ENCODE results near the gene PARD3. TPM values are rescaled to one million over a fixed set of nuclear protein-coding genes. Genes with fewer than 3 reads are reported as not detected.

Gene PARD3
- total RNA-seq, 1 donor from 2014 or later = 98.2 TPM

GRCh38 chr10:34613491-34613890 lies 201.6 kb downstream of the PARD3 start:
- Histone ChIP-seq H3K27me3 (ENCODE audit: control insufficient read depth, insufficient read depth, low read length) (no peaks in the 10 kb centered on the region), H3K36me3 (ENCODE audit: control insufficient read depth, insufficient read depth, low read length) (no peaks in the 10 kb centered on the region), H3K4me3 (ENCODE audit: low read depth, low read length) (no peak overlapping the region)
- no peak for FAIRE-seq
- TF ChIP-seq CTCF (IDR thresholded peaks at IDR 0.05; ENCODE audit: insufficient read depth, low read length, severe bottlenecking) = no peak
- DNase-seq (ENCODE audit: low read depth) = no peak

GRCh38 chr10:34612938-34613337 lies 202.2 kb downstream of the PARD3 start:
- H3K27me3 ChIP-seq (ENCODE audit: control insufficient read depth, insufficient read depth, low read length) = no peaks in the 10 kb centered on the region
- no peak for DNase-seq (ENCODE audit: low read depth)
- no peak for FAIRE-seq
- TF ChIP-seq CTCF (IDR thresholded peaks at IDR 0.05; ENCODE audit: insufficient read depth, low read length, severe bottlenecking) = no peak
- H3K36me3 ChIP-seq (ENCODE audit: control insufficient read depth, insufficient read depth, low read length) = no peaks in the 10 kb centered on the region
- H3K4me3 ChIP-seq (ENCODE audit: low read depth, low read length) = no peak overlapping the region

GRCh38 chr10:34612446-34612845 lies 202.7 kb downstream of the PARD3 start:
- DNase-seq (ENCODE audit: low read depth) (peak; percentile 55), FAIRE-seq (no peak)
- TF ChIP-seq CTCF (IDR thresholded peaks at IDR 0.05; ENCODE audit: insufficient read depth, low read length, severe bottlenecking) = no peak

GRCh38 chr10:34609287-34609940 lies 205.7 kb downstream of the PARD3 start:
- DNase-seq (ENCODE audit: low read depth) (no peak), FAIRE-seq (peak; percentile 13)
- H3K27me3 ChIP-seq (ENCODE audit: control insufficient read depth, insufficient read depth, low read length) = no peaks in the 10 kb centered on the region
- TF ChIP-seq CTCF (IDR thresholded peaks at IDR 0.05; ENCODE audit: insufficient read depth, low read length, severe bottlenecking) = no peak
- no peak overlapping the region for H3K4me3 ChIP-seq (ENCODE audit: low read depth, low read length)
- no peaks in the 10 kb centered on the region for H3K36me3 ChIP-seq (ENCODE audit: control insufficient read depth, insufficient read depth, low read length)

More at GRCh38 chr10:34612446-34612845, 202.7 kb downstream of the PARD3 start:
- no peaks in the 10 kb centered on the region for H3K27me3 ChIP-seq (ENCODE audit: control insufficient read depth, insufficient read depth, low read length)
- no peaks in the 10 kb centered on the region for H3K36me3 ChIP-seq (ENCODE audit: control insufficient read depth, insufficient read depth, low read length)
- no peak overlapping the region for H3K4me3 ChIP-seq (ENCODE audit: low read depth, low read length)

GRCh38 chr10:34607894-34608293 lies 207.2 kb downstream of the PARD3 start:
- no peak for TF ChIP-seq CTCF (IDR thresholded peaks at IDR 0.05; ENCODE audit: insufficient read depth, low read length, severe bottlenecking)

GRCh38 chr10:34606890-34607289 lies 208.2 kb downstream of the PARD3 start:
- no peak for TF ChIP-seq CTCF (IDR thresholded peaks at IDR 0.05; ENCODE audit: insufficient read depth, low read length, severe bottlenecking)
- H3K36me3 ChIP-seq (ENCODE audit: control insufficient read depth, insufficient read depth, low read length) = no peaks in the 10 kb centered on the region
- DNase-seq (ENCODE audit: low read depth) = no peak
- FAIRE-seq = no peak
- no peak overlapping the region for H3K4me3 ChIP-seq (ENCODE audit: low read depth, low read length)
- H3K27me3 ChIP-seq (ENCODE audit: control insufficient read depth, insufficient read depth, low read length) = no peaks in the 10 kb centered on the region

More at GRCh38 chr10:34607894-34608293, 207.2 kb downstream of the PARD3 start:
- no peak overlapping the region for H3K4me3 ChIP-seq (ENCODE audit: low read depth, low read length)
- H3K27me3 ChIP-seq (ENCODE audit: control insufficient read depth, insufficient read depth, low read length) = no peaks in the 10 kb centered on the region
- no peak for FAIRE-seq
- no peak for DNase-seq (ENCODE audit: low read depth)
- no peaks in the 10 kb centered on the region for H3K36me3 ChIP-seq (ENCODE audit: control insufficient read depth, insufficient read depth, low read length)
